ENCODE results near the gene NUDT1.
A peak's percentile ranks its signal among the peaks of the same experiment; 100 is the strongest.

NUDT1 gene

GRCh38 chr7:2205036-2205780 lies 36.8 kb upstream of the NUDT1 start:
- DNase-seq = no peak

- DNase-seq = no peak
Observed at GRCh38 chr7:2208712-2209111, 33.3 kb upstream of the NUDT1 start.

- peak in 1 of 2 experiments; percentile 58 for DNase-seq
Observed at GRCh38 chr7:2209146-2209960, 32.7 kb upstream of the NUDT1 start.

GRCh38 chr7:2209961-2210323 lies 32.1 kb upstream of the NUDT1 start:
- no peak for DNase-seq

- no peak for DNase-seq
Observed at GRCh38 chr7:2210551-2211258, 31.3 kb upstream of the NUDT1 start.

- DNase-seq = no peak
Observed at GRCh38 chr7:2211259-2211880, 30.7 kb upstream of the NUDT1 start.

- no peak for DNase-seq
Observed at GRCh38 chr7:2211926-2212325, 30.1 kb upstream of the NUDT1 start.

GRCh38 chr7:2212906-2213305 lies 29.1 kb upstream of the NUDT1 start:
- DNase-seq = no peak

GRCh38 chr7:2213551-2214215 lies 28.3 kb upstream of the NUDT1 start:
- no peak for DNase-seq

GRCh38 chr7:2214636-2215035 lies 27.4 kb upstream of the NUDT1 start:
- DNase-seq = no peak

GRCh38 chr7:2215851-2216250 lies 26.2 kb upstream of the NUDT1 start:
- DNase-seq = no peak

GRCh38 chr7:2217206-2217605 lies 24.8 kb upstream of the NUDT1 start:
- DNase-seq = no peak

- DNase-seq = no peak
Observed at GRCh38 chr7:2217716-2218443, 24.1 kb upstream of the NUDT1 start.

GRCh38 chr7:2218444-2218785 lies 23.6 kb upstream of the NUDT1 start:
- DNase-seq = no peak

- DNase-seq = no peak
Observed at GRCh38 chr7:2219136-2219535, 22.9 kb upstream of the NUDT1 start.

GRCh38 chr7:2219606-2220005 lies 22.4 kb upstream of the NUDT1 start:
- no peak for DNase-seq

- no peak for DNase-seq
Observed at GRCh38 chr7:2220030-2220429, 22.0 kb upstream of the NUDT1 start.

GRCh38 chr7:2220506-2220905 lies 21.5 kb upstream of the NUDT1 start:
- DNase-seq = no peak

- no peak for DNase-seq
Observed at GRCh38 chr7:2220954-2221353, 21.1 kb upstream of the NUDT1 start.

- no peak for DNase-seq
Observed at GRCh38 chr7:2222516-2222915, 19.5 kb upstream of the NUDT1 start.

- DNase-seq = no peak
Observed at GRCh38 chr7:2223321-2223720, 18.7 kb upstream of the NUDT1 start.

GRCh38 chr7:2224491-2224928 lies 17.5 kb upstream of the NUDT1 start:
- no peak for DNase-seq
